K562 (cell line): ENCODE results near the gene SPECC1L. TPM values are rescaled to one million over a fixed set of nuclear protein-coding genes. Genes with fewer than 3 reads are reported as not detected.
"Not testable (repeated sequence)": the region's sequence is repeated elsewhere in the genome, so short reads cannot be mapped to it uniquely, and the experiment has no call there.

ENCODE experiments used
- ATAC-seq: fragments of 200-7000 bp; cut with Tn5 transposase; 3 replicates; pipeline ENCODE4 v1.9.1; 2020; ENCODE audit warnings: moderate library complexity
- BruUV-seq: library from RNA; stranded (reverse); fragments of 400-500 nt; replicated peaks from 2 replicates; lab custom pipeline; 2021; lab: Mats Ljungman, UMichigan
- CTCF ChIA-PET: fragments of 300-600 bp; formaldehyde crosslinking; extraction: SDS; loops from one replicate; lab custom pipeline; 2021; ENCODE audit warnings: low intra/inter-chr PET ratio; lab: Yijun Ruan, JAX
- POLR2A ChIA-PET: fragments of 300-600, 350-650 bp; sonication (Branson Sonifier 250); formaldehyde crosslinking; extraction: SDS; loops from one replicate; lab custom pipeline; 2021; ENCODE audit warnings: antibody characterized with exemption, inconsistent platforms; lab: Yijun Ruan, JAX
- DNase-seq, 4 experiments: peaks; one replicate each; pipeline versions ENCODE4 v3.0.0 to v3.0.0-alpha.2; 2011 to 2018; ENCODE audit warnings: low spot score in 3 of 4, mixed read lengths in 3 of 4; ENCODE audit errors: extremely low read depth in 1 of 4
- FAIRE-seq: peaks from 2 replicates; lab custom pipeline; 2011; peaks lifted over from hg19 to GRCh38; lab: Jason Lieb, UNC
- H2AFZ ChIP-seq: 2 replicates; pipeline ENCODE4 v1.6.0; 2011; ENCODE audit warnings: low read depth, low read length, control low read depth, inconsistent platforms
- H3K27ac ChIP-seq: fragments of 200-600 bp; 3 replicates; pipeline ENCODE4 v1.8.0; 2011; ENCODE audit warnings: low read depth, mild to moderate bottlenecking, control low read depth, inconsistent platforms, low read length, moderate library complexity, mixed read lengths; ENCODE audit errors: extremely low read depth
- H3K27me3 ChIP-seq, 2 experiments: fragments of 300-600 bp in 1 of 2; 2 replicates in 1 of 2; 3 replicates in 1 of 2; pipeline versions ENCODE4 v1.6.0 to v1.8.0; 2011; ENCODE audit warnings: inconsistent platforms in 2 of 2, low read length in 2 of 2, mild to moderate bottlenecking in 1 of 2, mixed read lengths in 1 of 2, moderate library complexity in 1 of 2; ENCODE audit not compliant: control insufficient read depth in 2 of 2, insufficient read depth in 2 of 2
- H3K36me3 ChIP-seq: fragments of 300-600 bp; 3 replicates; pipeline ENCODE4 v1.8.0; 2011; ENCODE audit warnings: mild to moderate bottlenecking, low read length, inconsistent platforms; ENCODE audit not compliant: control insufficient read depth, insufficient read depth
- H3K4me1 ChIP-seq, 2 experiments: fragments of 200-600 bp in 1 of 2; replicated peaks in 1 of 2; 2 replicates in 1 of 2; 3 replicates in 1 of 2; pipeline versions ENCODE4 v1.5.1 to v1.8.0; 2011; ENCODE audit warnings: inconsistent platforms in 2 of 2, low read length in 2 of 2, mild to moderate bottlenecking in 1 of 2, mixed read lengths in 1 of 2, moderate library complexity in 1 of 2; ENCODE audit not compliant: control insufficient read depth in 2 of 2, insufficient read depth in 2 of 2
- H3K4me2 ChIP-seq: 2 replicates; pipeline ENCODE4 v1.6.1; 2011; ENCODE audit warnings: low read length, control low read depth, inconsistent platforms, mixed read lengths; ENCODE audit not compliant: insufficient read depth
- H3K4me3 ChIP-seq: fragments of 200-600 bp; sonication (generic), shearing (Covaris generic); 2 replicates; pipeline ENCODE4 v1.5.1; 2016; ENCODE audit warnings: control low read depth, inconsistent platforms
- H3K79me2 ChIP-seq: fragments of 200-600 bp; 3 replicates; pipeline ENCODE4 v1.8.0; 2011; ENCODE audit warnings: low read length, inconsistent platforms; ENCODE audit not compliant: control insufficient read depth, insufficient read depth
- H3K9ac ChIP-seq, 2 experiments: 2 replicates each; pipeline versions ENCODE4 v1.6.0 to v1.6.1; 2011; ENCODE audit warnings: low read depth in 2 of 2, low read length in 2 of 2, control low read depth in 1 of 2, inconsistent platforms in 1 of 2, mild to moderate bottlenecking in 1 of 2, mixed read lengths in 1 of 2; ENCODE audit not compliant: insufficient read depth in 1 of 2
- H3K9me1 ChIP-seq: one replicate; pipeline ENCODE4 v1.6.0; 2011; ENCODE audit warnings: inconsistent platforms, mild to moderate bottlenecking, low read length, moderate library complexity; ENCODE audit not compliant: control insufficient read depth, insufficient read depth
- H3K9me3 ChIP-seq: replicated peaks from 2 replicates; pipeline ENCODE4 v1.5.1; 2011; ENCODE audit warnings: low read depth, low read length, inconsistent platforms; ENCODE audit not compliant: control insufficient read depth, insufficient read depth
- H4K20me1 ChIP-seq: replicated peaks from 2 replicates; pipeline ENCODE4 v1.6.1; 2011; ENCODE audit warnings: low read length, inconsistent platforms, mixed read lengths; ENCODE audit not compliant: control insufficient read depth, insufficient read depth
- ARID1B ChIP-seq: fragments of 450-650 bp; IDR thresholded peaks from 2 replicates; pipeline ENCODE4 v1.6.1; 2016; ENCODE audit warnings: antibody characterized with exemption, mild to moderate bottlenecking, inconsistent platforms
- ATF3 ChIP-seq, 2 experiments: fragments of 450-650 bp in 1 of 2; sonication (generic) in 1 of 2; formaldehyde crosslinking in 1 of 2; IDR thresholded peaks in 1 of 2; conservative IDR thresholded peaks in 1 of 2; 2 replicates each; pipeline versions ENCODE4 v1.6.1 to v1.8.1; 2016 to 2023; ENCODE audit warnings: mild to moderate bottlenecking in 2 of 2, moderate library complexity in 2 of 2, inconsistent platforms in 1 of 2, missing genetic modification reagents in 1 of 2
- CTBP1 ChIP-seq: fragments of 450-650 bp; IDR thresholded peaks from 2 replicates; pipeline ENCODE4 v1.6.1; 2016; ENCODE audit warnings: borderline replicate concordance
- JUND ChIP-seq, 2 experiments: IDR thresholded peaks; 2 replicates in 1 of 2; 3 replicates in 1 of 2; pipeline ENCODE4 v1.6.1; 2011; ENCODE audit warnings: borderline replicate concordance in 2 of 2, low read depth in 2 of 2, low read length in 2 of 2, improper control_type of control experiment in 1 of 2, missing biosample characterization in 1 of 2, missing genetic modification characterization in 1 of 2, missing genetic modification reagents in 1 of 2
- TCF3 ChIP-seq: sonication (generic); formaldehyde crosslinking; IDR thresholded peaks from 2 replicates; pipeline ENCODE4 v1.4.0; 2020; ENCODE audit warnings: mild to moderate bottlenecking, missing genetic modification reagents
- WGBS: fragments of 100-300 bp; shearing (Covaris generic); methylation state at CpG from one replicate; pipeline ENCODE4 v1.1.6; 2016; ENCODE audit warnings: low coverage, mixed read lengths; ENCODE audit not compliant: insufficient coverage; ENCODE audit errors: missing lambda C conversion rate; 5-methylcytosine and 5-hydroxymethylcytosine counted together
- in situ Hi-C: fragments of 300-500 bp; cut with MboI; formaldehyde crosslinking; loops from 4 replicates; pipeline ENCODE4 v1.15.0; 2018; ENCODE audit warnings: inconsistent platforms, mixed read lengths
- intact Hi-C: fragments of 100-400 bp; cut with micrococcal nuclease; formaldehyde crosslinking; loops from 2 replicates; pipeline ENCODE4 v1.14.2; 2022
- polyA plus RNA-seq, 8 experiments: library from polyadenylated mRNA; depleted of rRNA in 4 of 8; stranded (reverse) in 5 of 8; unstranded in 3 of 8; fragments of >200 nt; fragmentation: Nextera tagmentation in 2 of 8; fragmentation: Illumina TruSeq in 1 of 8; extraction: Ambion mirVana in 2 of 8; extraction: Trizol in 1 of 8; gene quantifications; 2 replicates each; pipeline versions ENCODE4 v1.2.1 to v1.2.3, GENCODE V29; 2011 to 2014; ENCODE audit warnings: inconsistent platforms in 1 of 8, missing spikeins in 1 of 8
- total RNA-seq, 7 experiments: library from RNA; depleted of rRNA in 6 of 7; stranded (reverse); fragments of >200 nt in 6 of 7; fragmentation: Illumina TruSeq in 2 of 7; extraction: Trizol in 2 of 7; gene quantifications; 2 replicates each; pipeline versions ENCODE4 v1.2.1 to v1.2.3, GENCODE V29; 2011 to 2021; ENCODE audit warnings: low replicate concordance in 1 of 7

Gene SPECC1L
- total and polyA plus RNA-seq, 9 of the 15 experiments (the other 6 are each of a cell fraction or from before 2014, with no cell fraction given): 1.4 to 27.9 (median 14.5) TPM

GRCh38 chr22:24262185-24262749 lies 8.4 kb upstream of the SPECC1L start:
- DNase-seq: peak in 1 of 4 experiments; percentile 44
- H2AFZ ChIP-seq: peak overlapping the region; percentile 83
- 22% methylated on average over 16 of the region's 18 CpGs for WGBS
- H3K79me2 ChIP-seq; H3K9me1 ChIP-seq; ATAC-seq; H3K4me2 ChIP-seq; H4K20me1 ChIP-seq; H3K27me3 ChIP-seq; H3K9me3 ChIP-seq; intact Hi-C loops; H3K36me3 ChIP-seq; POLR2A ChIA-PET; H3K27ac ChIP-seq; H3K4me3 ChIP-seq; FAIRE-seq; CTCF ChIA-PET; BruUV-seq; H3K4me1 ChIP-seq; TF ChIP-seq ATF3 (CRISPR knock-in tag; conservative IDR thresholded peaks at IDR 0.05); JUND (tag; IDR thresholded peaks at IDR 0.05; ENCODE audit: borderline replicate concordance, low read depth, low read length): not testable (repeated sequence)
- 0 out of 4 replicates have a peak overlapping the region, but pooled peaks of 1 of the 2 experiments have one; percentile 45 for H3K9ac ChIP-seq
- peak; percentile 24; the same call in 1 of the 2 replicates for TF ChIP-seq ATF3 (IDR thresholded peaks at IDR 0.05)
- 0 out of 2 replicates have a peak, but pooled peaks have one; percentile 42 for TF ChIP-seq JUND (IDR thresholded peaks at IDR 0.05; ENCODE audit: borderline replicate concordance, low read depth, low read length)
- 0 out of 2 replicates have a peak, but pooled peaks have one; percentile 10 for TF ChIP-seq ARID1B
- peak; percentile 40; the same call in 1 of the 2 replicates for TF ChIP-seq CTBP1
- 0 out of 2 replicates have a peak, but pooled peaks have one; percentile 7 for TF ChIP-seq TCF3 (CRISPR knock-in tag)
- in situ Hi-C loops: loop anchor here (25.0 kb wide), 1 partner anchor 1325 kb away; no protein-coding TSS in a partner anchor

- in situ Hi-C loops: loop anchor here (25.0 kb wide), 1 partner anchor 1326 kb away; no protein-coding TSS in a partner anchor
- H3K9me3 ChIP-seq, H3K4me3 ChIP-seq, H3K27me3 ChIP-seq, FAIRE-seq, H3K4me1 ChIP-seq, DNase-seq, H3K27ac ChIP-seq, H4K20me1 ChIP-seq, H3K36me3 ChIP-seq, H3K9me1 ChIP-seq, H3K79me2 ChIP-seq, H3K9ac ChIP-seq, intact Hi-C loops, BruUV-seq, H2AFZ ChIP-seq, CTCF ChIA-PET, H3K4me2 ChIP-seq, POLR2A ChIA-PET, ATAC-seq: not testable (repeated sequence)
- 100% methylated on average over 5 of the region's 19 CpGs for WGBS
These were observed 7.2 kb upstream of the SPECC1L start for GRCh38 chr22:24263479-24263878.
